ENCODE measurements around the gene ANTXR1.
"Not testable (repeated sequence)": the region's sequence is repeated elsewhere in the genome, so short reads cannot be mapped to it uniquely, and the experiment has no call there.

The ANTXR1 gene

GRCh38 chr2:69244882-69245281, 231.9 kb downstream of the ANTXR1 start:
- no peak for DNase-seq

GRCh38 chr2:69247583-69247982, 234.6 kb downstream of the ANTXR1 start:
- DNase-seq, result no peak

- DNase-seq, result no peak
Measured at GRCh38 chr2:69248232-69248631, 235.3 kb downstream of the ANTXR1 start.

GRCh38 chr2:69250981-69251380, 238.0 kb downstream of the ANTXR1 start:
- DNase-seq, result no peak

- no peak for DNase-seq
Measured at GRCh38 chr2:69251943-69252342, 239.0 kb downstream of the ANTXR1 start.

- DNase-seq, result no peak
Measured at GRCh38 chr2:69253112-69253511, 240.1 kb downstream of the ANTXR1 start.

GRCh38 chr2:69253611-69254301, 240.8 kb downstream of the ANTXR1 start:
- DNase-seq, result no peak

- no peak for DNase-seq
Measured at GRCh38 chr2:69255760-69256159, 242.8 kb downstream of the ANTXR1 start.

- DNase-seq, result not testable (repeated sequence)
Measured at GRCh38 chr2:69259994-69260591, 247.1 kb downstream of the ANTXR1 start.

GRCh38 chr2:69260666-69261065, 247.7 kb downstream of the ANTXR1 start:
- no peak for DNase-seq

GRCh38 chr2:69269330-69269729, 256.4 kb downstream of the ANTXR1 start:
- DNase-seq, result no peak

GRCh38 chr2:69271831-69272257, 258.9 kb downstream of the ANTXR1 start:
- no peak for DNase-seq

GRCh38 chr2:69272803-69273471, 260.0 kb downstream of the ANTXR1 start:
- DNase-seq, result no peak

GRCh38 chr2:69275490-69275889, 262.5 kb downstream of the ANTXR1 start:
- DNase-seq, result no peak

GRCh38 chr2:69278366-69278765, 265.4 kb downstream of the ANTXR1 start:
- no peak for DNase-seq

GRCh38 chr2:69279211-69279610, 266.2 kb downstream of the ANTXR1 start:
- DNase-seq, result no peak

- DNase-seq, result no peak
Measured at GRCh38 chr2:69279931-69280681, 267.1 kb downstream of the ANTXR1 start.

- no peak for DNase-seq
Measured at GRCh38 chr2:69280796-69281412, 267.9 kb downstream of the ANTXR1 start.

- DNase-seq, result no peak
Measured at GRCh38 chr2:69285379-69285894, 272.5 kb downstream of the ANTXR1 start.

- no peak for DNase-seq
Measured at GRCh38 chr2:69287544-69287943, 274.6 kb downstream of the ANTXR1 start.

- no peak for DNase-seq
Measured at GRCh38 chr2:69288429-69288828, 275.4 kb downstream of the ANTXR1 start.

GRCh38 chr2:69291004-69291650, 278.1 kb downstream of the ANTXR1 start:
- no peak for DNase-seq

All from islet precursor cell (in vitro differentiated cells).